A549 (cell line): ENCODE measurements around the gene MT1B. TPM values are rescaled to one million over a fixed set of nuclear protein-coding genes. Genes with fewer than 3 reads are reported as not detected.

Experiments used
- ATAC-seq, 2 experiments: fragments of 200-7000 bp in 1 of 2; fragments of >200 bp in 1 of 2; cut with Nextera tagmentation in 1 of 2; cut with Tn5 transposase in 1 of 2; 3 replicates each; pipeline versions ENCODE4 v1.8.0 to v1.9.1; 2018 to 2020; ENCODE audit warnings: mild to moderate bottlenecking in 1 of 2, moderate library complexity in 1 of 2
- CTCF ChIA-PET: fragments of 300-600 bp; sonication (Branson Sonifier 250); formaldehyde crosslinking; extraction: SDS; loops from one replicate; lab custom pipeline; 2021; ENCODE audit warnings: antibody characterized with exemption, inconsistent platforms; lab: Yijun Ruan, JAX
- POLR2A ChIA-PET: fragments of 350-600 bp; formaldehyde crosslinking; extraction: SDS; loops from one replicate; lab custom pipeline; 2021; ENCODE audit warnings: antibody characterized with exemption, inconsistent platforms; lab: Yijun Ruan, JAX
- DNase-seq, 2 experiments: peaks; one replicate each; pipeline versions ENCODE4 v3.0.0 to v3.0.0-alpha.2; 2011 to 2016; ENCODE audit warnings: low read depth in 1 of 2, low spot score in 1 of 2
- FAIRE-seq: peaks from 2 replicates; lab custom pipeline; 2011; peaks lifted over from hg19 to GRCh38; lab: Jason Lieb, UNC
- H3K27ac ChIP-seq, 2 experiments: fragments of >200 bp; sonication (Bioruptor Twin); formaldehyde crosslinking; 3 replicates each; pipeline ENCODE4 v1.5.1; 2016 to 2017
- H3K4me1 ChIP-seq: fragments of >200 bp; sonication (Bioruptor Twin); formaldehyde crosslinking; 3 replicates; pipeline ENCODE4 v1.6.1; 2016
- H3K4me2 ChIP-seq: fragments of >200 bp; sonication (Bioruptor Twin); formaldehyde crosslinking; 3 replicates; pipeline ENCODE4 v1.6.1; 2016
- H3K4me3 ChIP-seq: fragments of >200 bp; sonication (Bioruptor Twin); formaldehyde crosslinking; 3 replicates; pipeline ENCODE4 v1.5.1; 2016
- H3K9me3 ChIP-seq: fragments of >200 bp; sonication (Bioruptor Twin); formaldehyde crosslinking; 3 replicates; pipeline ENCODE4 v1.6.1; 2016
- BHLHE40 ChIP-seq: IDR thresholded peaks from 2 replicates; pipeline ENCODE4 v1.6.1; 2012; ENCODE audit warnings: low read depth, low read length, inconsistent platforms
- CBX2 ChIP-seq: fragments of 200-600 bp; sonication (generic); IDR thresholded peaks from 2 replicates; pipeline ENCODE4 v1.6.1; 2016; ENCODE audit warnings: low read depth, mild to moderate bottlenecking, borderline replicate concordance
- E2F6 ChIP-seq: IDR thresholded peaks from 2 replicates; pipeline ENCODE4 v1.6.1; 2012; ENCODE audit warnings: low read depth, borderline replicate concordance
- EHMT2 ChIP-seq: fragments of 200-600 bp; sonication (generic); IDR thresholded peaks from 2 replicates; pipeline ENCODE4 v1.6.1; 2016; ENCODE audit warnings: antibody characterized with exemption, low read depth, mild to moderate bottlenecking, moderate library complexity
- ESRRA ChIP-seq: fragments of 150-350 bp; IDR thresholded peaks from 2 replicates; pipeline ENCODE4 v1.6.1; 2014; ENCODE audit warnings: mild to moderate bottlenecking, low read length, borderline replicate concordance
- FOSB ChIP-seq: fragments of 250-450 bp; sonication (Bioruptor Pico); IDR thresholded peaks from 2 replicates; pipeline ENCODE4 v1.5.0; 2020; ENCODE audit warnings: mild to moderate bottlenecking, moderate library complexity
- FOSL2 ChIP-seq, 2 experiments: fragments of 450-650 bp in 1 of 2; fragments of >200 bp in 1 of 2; sonication (Bioruptor Twin) in 1 of 2; formaldehyde crosslinking; IDR thresholded peaks; 2 replicates each; pipeline versions ENCODE4 v1.5.0 to v1.6.1; 2016 to 2020; ENCODE audit warnings: mild to moderate bottlenecking in 1 of 2, moderate library complexity in 1 of 2
- HDAC2 ChIP-seq: fragments of 200-600 bp; sonication (generic); IDR thresholded peaks from 2 replicates; pipeline ENCODE4 v1.6.1; 2016
- HES2 ChIP-seq: fragments of >200 bp; sonication (Bioruptor Twin); formaldehyde crosslinking; IDR thresholded peaks from 2 replicates; pipeline ENCODE4 v1.6.1; 2016
- HEYL ChIP-seq: fragments of 250-450 bp; sonication (Bioruptor Pico); IDR thresholded peaks from 2 replicates; pipeline ENCODE4 v1.8.0; 2021; ENCODE audit warnings: mild to moderate bottlenecking, moderate library complexity
- HMGXB4 ChIP-seq: fragments of 250-450 bp; sonication (Bioruptor Pico); IDR thresholded peaks from 2 replicates; pipeline ENCODE4 v1.5.0; 2021; ENCODE audit warnings: mild to moderate bottlenecking, moderate library complexity, borderline replicate concordance
- HOXA7 ChIP-seq: fragments of 250-450 bp; sonication (Bioruptor Pico); IDR thresholded peaks from 2 replicates; pipeline ENCODE4 v1.5.0; 2020; ENCODE audit warnings: mild to moderate bottlenecking, moderate library complexity
- HOXB5 ChIP-seq: fragments of 250-450 bp; sonication (Bioruptor Pico); IDR thresholded peaks from 2 replicates; pipeline ENCODE4 v1.5.0; 2020; ENCODE audit warnings: mild to moderate bottlenecking, moderate library complexity
- JUN ChIP-seq, 2 experiments: fragments of >200 bp; sonication (Bioruptor Twin); formaldehyde crosslinking; IDR thresholded peaks; 2 replicates in 1 of 2; 3 replicates in 1 of 2; pipeline ENCODE4 v1.6.1; 2016 to 2017
- JUNB ChIP-seq: fragments of >200 bp; sonication (Bioruptor Twin); formaldehyde crosslinking; IDR thresholded peaks from 2 replicates; pipeline ENCODE4 v1.6.1; 2016
- KDM5A ChIP-seq: fragments of 200-600 bp; sonication (generic); IDR thresholded peaks from 2 replicates; pipeline ENCODE4 v1.6.1; 2016; ENCODE audit warnings: antibody characterized with exemption, mild to moderate bottlenecking
- MAFK ChIP-seq: fragments of 450-650 bp; IDR thresholded peaks from 2 replicates; pipeline ENCODE4 v1.6.1; 2014; ENCODE audit not compliant: partially characterized antibody
- MYC ChIP-seq: IDR thresholded peaks from 2 replicates; pipeline ENCODE4 v1.6.1; 2012; ENCODE audit warnings: mild to moderate bottlenecking, inconsistent platforms, low read length, improper control_type of control experiment, borderline replicate concordance
- NFE2L2 ChIP-seq: fragments of 150-350 bp; conservative IDR thresholded peaks from 2 replicates; pipeline ENCODE4 v1.6.1; 2014; ENCODE audit warnings: low read length
- PHF8 ChIP-seq: fragments of 200-600 bp; sonication (generic); IDR thresholded peaks from 2 replicates; pipeline ENCODE4 v1.6.1; 2016; ENCODE audit warnings: low read depth, mild to moderate bottlenecking, antibody characterized with exemption, moderate library complexity, borderline replicate concordance
- POLR2A ChIP-seq: IDR thresholded peaks from 2 replicates; pipeline ENCODE4 v1.6.1; 2012; ENCODE audit warnings: mild to moderate bottlenecking, low read length
- RAD21 ChIP-seq, 2 experiments: fragments of >200 bp in 1 of 2; sonication (Bioruptor Twin) in 1 of 2; formaldehyde crosslinking in 1 of 2; IDR thresholded peaks in 1 of 2; conservative IDR thresholded peaks in 1 of 2; 2 replicates in 1 of 2; 3 replicates in 1 of 2; pipeline ENCODE4 v1.6.1; 2012 to 2018; ENCODE audit warnings: inconsistent platforms in 1 of 2
- RARB ChIP-seq: fragments of 250-450 bp; sonication (Bioruptor Pico); IDR thresholded peaks from 2 replicates; pipeline ENCODE4 v1.8.0; 2021; ENCODE audit warnings: mild to moderate bottlenecking, moderate library complexity
- REST ChIP-seq: fragments of 200-600 bp; sonication (generic); IDR thresholded peaks from 2 replicates; pipeline ENCODE4 v1.6.1; 2016; ENCODE audit warnings: antibody characterized with exemption, mild to moderate bottlenecking, moderate library complexity
- RNF2 ChIP-seq: fragments of 200-600 bp; sonication (generic); IDR thresholded peaks from 2 replicates; pipeline ENCODE4 v1.6.1; 2016; ENCODE audit warnings: low read depth, mild to moderate bottlenecking, antibody characterized with exemption, moderate library complexity, borderline replicate concordance
- SREBF2 ChIP-seq: fragments of 450-650 bp; IDR thresholded peaks from 2 replicates; pipeline ENCODE4 v1.6.1; 2014; ENCODE audit warnings: mild to moderate bottlenecking, moderate library complexity
- ZC3H11A ChIP-seq: fragments of 450-650 bp; IDR thresholded peaks from 2 replicates; pipeline ENCODE4 v1.6.1; 2014; ENCODE audit warnings: antibody characterized with exemption, mild to moderate bottlenecking
- ZNF302 ChIP-seq: fragments of 250-450 bp; sonication (Bioruptor Pico); IDR thresholded peaks from 2 replicates; pipeline ENCODE4 v1.9.0; 2021; ENCODE audit warnings: inconsistent platforms, mild to moderate bottlenecking, moderate library complexity
- ZSCAN20 ChIP-seq: fragments of 250-450 bp; sonication (Bioruptor Pico); IDR thresholded peaks from 2 replicates; pipeline ENCODE4 v1.8.0; 2022; ENCODE audit warnings: mild to moderate bottlenecking, moderate library complexity
- WGBS: methylation state at CpG from one replicate; pipeline ENCODE4 v1.1.6; 2017; ENCODE audit errors: missing lambda C conversion rate; 5-methylcytosine and 5-hydroxymethylcytosine counted together
- polyA plus RNA-seq, 4 experiments: library from polyadenylated mRNA; depleted of rRNA in 3 of 4; stranded (reverse); fragments of >200 nt; fragmentation: RNase III in 1 of 4; extraction: RNeasy Plus Mini Kit Qiagen cat#74134 plus additional on column Dnase treatment in 1 of 4; gene quantifications; 2 replicates in 3 of 4; 3 replicates in 1 of 4; pipeline ENCODE4 v1.2.3, GENCODE V29; 2011 to 2017

MT1B gene
- polyA plus RNA-seq, 2 of the 4 experiments (the other 2 are of a cell fraction), result not detected

GRCh38 chr16:56607675-56608042 lies 44.0 kb upstream of the MT1B start:
- Histone ChIP-seq H3K27ac (peak overlapping the region; percentile 93 to 96), H3K4me2 (peak overlapping the region; percentile 81), H3K4me3 (peak overlapping the region; percentile 34), H3K4me1 (peaks cover 66% of the 10 kb centered on the region), H3K9me3 (no peaks in the 10 kb centered on the region)
- ChIA-PET CTCF (interaction anchor here (0.7 to 19.7 kb wide), 8 partner anchors 9 to 275 kb away, joined by 3 to 340 read pairs (median 4); partner anchors contain the start of genes MT1A, MT1B and MT1F), POLR2A (interaction anchor here (1.0 to 10.8 kb wide), 8 partner anchors 14 to 199 kb away, joined by 3 to 185 read pairs (median 10); partner anchors contain the start of genes MT1F and MT1X)
- FAIRE-seq, result no peak
- 73% methylated on average over 2 of the region's 2 CpGs for WGBS
- 0 out of 2 replicates have a peak, but pooled peaks have one; percentile 37 for TF ChIP-seq HOXA7 (CRISPR knock-in tag)
- TF ChIP-seq NFE2L2, result no peak
- ATAC-seq, result no peak
- DNase-seq, result no peak

- ChIA-PET CTCF (interaction anchor here (0.7 to 19.7 kb wide), 9 partner anchors 10 to 181 kb away, joined by 3 to 340 read pairs (median 4); partner anchors contain the start of genes MT1A, MT1B and MT1F), POLR2A (interaction anchor here (0.5 to 10.8 kb wide), 21 partner anchors 10 to 206 kb away, joined by 3 to 185 read pairs (median 4); partner anchors contain the start of genes MT1F, MT1X, NUDT21 and OGFOD1)
- Histone ChIP-seq H3K4me2 (peak within 1 kb of the TSS; percentile 81), H3K9me3 (no peaks in the 10 kb centered on the region), H3K27ac (peak within 1 kb of the TSS; percentile 93 to 96), H3K4me1 (peaks cover 66% of the 10 kb centered on the region), H3K4me3 (peak within 1 kb of the TSS; percentile 61)
- ATAC-seq (peak; percentile 67 to 83), FAIRE-seq (no peak), DNase-seq (peak; percentile 92 to 97)
- 4% methylated on average over 53 of the region's 62 CpGs for WGBS
- TF ChIP-seq HOXB5, result no peak
- no peak for TF ChIP-seq REST
- no peak for TF ChIP-seq HEYL (CRISPR knock-in tag)
- peak; percentile 66 for TF ChIP-seq POLR2A
- no peak for TF ChIP-seq HMGXB4 (CRISPR knock-in tag)
- TF ChIP-seq ESRRA, result no peak
- no peak for TF ChIP-seq CBX2
- TF ChIP-seq E2F6, result no peak; the same call in 1 of the 2 replicates
- no peak for TF ChIP-seq SREBF2
- TF ChIP-seq FOSL2 (IDR thresholded peaks at IDR 0.05), result peak; percentile 74
- TF ChIP-seq FOSL2 (CRISPR knock-in tag; IDR thresholded peaks at IDR 0.05), result peak; percentile 96
- no peak for TF ChIP-seq RNF2
- no peak for TF ChIP-seq HDAC2
- peak in 1 of 2 experiments; percentile 26; a peak in 1 of 5 replicates for TF ChIP-seq RAD21 (conservative IDR thresholded peaks at IDR 0.05 in 1 of 2, IDR thresholded peaks at IDR 0.05 in 1 of 2)
- no peak; the same call in 1 of the 2 replicates for TF ChIP-seq FOSB (CRISPR knock-in tag)
- TF ChIP-seq RARB (CRISPR knock-in tag), result no peak
- no peak for TF ChIP-seq ZSCAN20 (CRISPR knock-in tag)
- peak; percentile 86 to 94 for TF ChIP-seq JUN (IDR thresholded peaks at IDR 0.05)
- TF ChIP-seq JUNB, result peak; percentile 35; the same call in 1 of the 2 replicates
- TF ChIP-seq MYC, result no peak
- TF ChIP-seq PHF8, result no peak
- TF ChIP-seq ZNF302 (CRISPR knock-in tag), result no peak
- TF ChIP-seq MAFK, result no peak
- TF ChIP-seq HOXA7 (CRISPR knock-in tag), result no peak; the same call in 1 of the 2 replicates
- no peak for TF ChIP-seq HES2
- TF ChIP-seq ZC3H11A, result no peak
- no peak for TF ChIP-seq EHMT2
- no peak for TF ChIP-seq BHLHE40
- no peak for TF ChIP-seq KDM5A
Observed at GRCh38 chr16:56608043-56608875, 43.4 kb upstream of the MT1B start, which contains the start of gene MT2A. MT2A (plus strand) TSS chr16:56608584; CDS start chr16:56608656, 72 bp downstream.
